IMR-90 (cell line): ENCODE measurements around the gene ZBTB40.

Experiments
- MAFK ChIP-seq: IDR thresholded peaks from 2 replicates; pipeline ENCODE4 v1.6.1; 2012; ENCODE audit warnings: low read depth, low read length, improper control_type of control experiment
- POLR2A ChIP-seq: IDR thresholded peaks from 2 replicates; pipeline ENCODE4 v1.6.1; 2012; ENCODE audit warnings: mild to moderate bottlenecking, low read depth, low read length
- RCOR1 ChIP-seq: IDR thresholded peaks from 2 replicates; pipeline ENCODE4 v1.6.1; 2012; ENCODE audit warnings: mild to moderate bottlenecking, low read length, improper control_type of control experiment; ENCODE audit not compliant: insufficient replicate concordance
- TF ChIP-seq, protein P1 (sequence below): conservative IDR thresholded peaks from 2 replicates; pipeline ENCODE4 v1.5.1; 2012; ENCODE audit warnings: mild to moderate bottlenecking, low read depth, low read length, improper control_type of control experiment
- TF ChIP-seq, protein P2 (sequence below): fragments of 150-350 bp; IDR thresholded peaks from 2 replicates; pipeline ENCODE4 v1.6.1; 2017; ENCODE audit warnings: mild to moderate bottlenecking, antibody characterized with exemption, low read length, low read depth

DNA sequence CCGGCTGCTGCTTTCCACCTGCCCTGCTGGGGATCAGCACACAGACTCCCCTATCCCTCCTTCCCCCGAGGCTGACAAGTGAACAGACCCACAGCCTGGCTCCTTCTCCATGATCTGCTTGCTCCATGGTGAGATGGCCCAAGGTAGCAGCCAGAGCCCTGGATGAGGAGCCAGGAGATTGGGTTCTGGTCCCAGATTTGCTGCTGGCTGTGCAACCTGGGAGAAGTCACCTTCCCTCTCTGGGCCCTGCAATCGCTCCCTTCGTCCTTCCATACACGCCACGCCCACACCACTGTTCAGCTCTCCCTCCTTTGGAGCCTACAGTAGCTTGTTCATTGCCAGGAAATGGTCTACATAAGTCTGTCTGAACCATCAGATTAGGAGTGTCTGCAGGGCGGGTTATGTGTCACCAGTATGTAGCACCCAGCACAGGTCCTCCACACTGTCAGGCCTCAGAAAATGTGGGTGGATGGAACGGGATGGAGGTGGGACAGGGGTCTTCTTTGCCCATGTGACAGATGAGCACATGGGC lies 102.4 kb downstream of the ZBTB40 start:
- TF ChIP-seq RCOR1 (no peak), POLR2A (no peak), MAFK (no peak)
- TF ChIP-seq, protein P1, sequence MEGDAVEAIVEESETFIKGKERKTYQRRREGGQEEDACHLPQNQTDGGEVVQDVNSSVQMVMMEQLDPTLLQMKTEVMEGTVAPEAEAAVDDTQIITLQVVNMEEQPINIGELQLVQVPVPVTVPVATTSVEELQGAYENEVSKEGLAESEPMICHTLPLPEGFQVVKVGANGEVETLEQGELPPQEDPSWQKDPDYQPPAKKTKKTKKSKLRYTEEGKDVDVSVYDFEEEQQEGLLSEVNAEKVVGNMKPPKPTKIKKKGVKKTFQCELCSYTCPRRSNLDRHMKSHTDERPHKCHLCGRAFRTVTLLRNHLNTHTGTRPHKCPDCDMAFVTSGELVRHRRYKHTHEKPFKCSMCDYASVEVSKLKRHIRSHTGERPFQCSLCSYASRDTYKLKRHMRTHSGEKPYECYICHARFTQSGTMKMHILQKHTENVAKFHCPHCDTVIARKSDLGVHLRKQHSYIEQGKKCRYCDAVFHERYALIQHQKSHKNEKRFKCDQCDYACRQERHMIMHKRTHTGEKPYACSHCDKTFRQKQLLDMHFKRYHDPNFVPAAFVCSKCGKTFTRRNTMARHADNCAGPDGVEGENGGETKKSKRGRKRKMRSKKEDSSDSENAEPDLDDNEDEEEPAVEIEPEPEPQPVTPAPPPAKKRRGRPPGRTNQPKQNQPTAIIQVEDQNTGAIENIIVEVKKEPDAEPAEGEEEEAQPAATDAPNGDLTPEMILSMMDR = no peak
- TF ChIP-seq, protein P2, sequence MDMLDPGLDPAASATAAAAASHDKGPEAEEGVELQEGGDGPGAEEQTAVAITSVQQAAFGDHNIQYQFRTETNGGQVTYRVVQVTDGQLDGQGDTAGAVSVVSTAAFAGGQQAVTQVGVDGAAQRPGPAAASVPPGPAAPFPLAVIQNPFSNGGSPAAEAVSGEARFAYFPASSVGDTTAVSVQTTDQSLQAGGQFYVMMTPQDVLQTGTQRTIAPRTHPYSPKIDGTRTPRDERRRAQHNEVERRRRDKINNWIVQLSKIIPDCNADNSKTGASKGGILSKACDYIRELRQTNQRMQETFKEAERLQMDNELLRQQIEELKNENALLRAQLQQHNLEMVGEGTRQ = no peak
